ENCODE measurements around the gene RBFOX1.

DNA sequence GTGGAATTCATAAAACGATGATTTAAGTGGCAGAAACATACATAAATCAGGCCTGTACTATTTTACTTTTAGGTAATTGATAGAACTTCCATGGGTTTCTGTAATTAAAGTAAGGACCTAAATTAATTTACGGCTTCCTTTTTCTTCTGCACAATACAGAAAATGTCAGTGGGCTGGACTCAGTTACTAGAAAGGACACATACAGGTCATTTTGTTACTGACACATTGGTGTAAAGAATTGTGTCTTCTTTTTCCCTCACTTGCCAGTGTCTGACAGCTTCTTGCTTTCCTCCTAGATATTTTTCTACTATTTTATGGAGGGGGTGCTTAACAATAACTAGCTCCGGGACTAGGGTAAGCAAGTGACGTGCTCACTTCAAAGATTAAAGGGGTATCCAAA lies 304.8 kb downstream of the RBFOX1 start:
- TF ChIP-seq, protein P1, sequence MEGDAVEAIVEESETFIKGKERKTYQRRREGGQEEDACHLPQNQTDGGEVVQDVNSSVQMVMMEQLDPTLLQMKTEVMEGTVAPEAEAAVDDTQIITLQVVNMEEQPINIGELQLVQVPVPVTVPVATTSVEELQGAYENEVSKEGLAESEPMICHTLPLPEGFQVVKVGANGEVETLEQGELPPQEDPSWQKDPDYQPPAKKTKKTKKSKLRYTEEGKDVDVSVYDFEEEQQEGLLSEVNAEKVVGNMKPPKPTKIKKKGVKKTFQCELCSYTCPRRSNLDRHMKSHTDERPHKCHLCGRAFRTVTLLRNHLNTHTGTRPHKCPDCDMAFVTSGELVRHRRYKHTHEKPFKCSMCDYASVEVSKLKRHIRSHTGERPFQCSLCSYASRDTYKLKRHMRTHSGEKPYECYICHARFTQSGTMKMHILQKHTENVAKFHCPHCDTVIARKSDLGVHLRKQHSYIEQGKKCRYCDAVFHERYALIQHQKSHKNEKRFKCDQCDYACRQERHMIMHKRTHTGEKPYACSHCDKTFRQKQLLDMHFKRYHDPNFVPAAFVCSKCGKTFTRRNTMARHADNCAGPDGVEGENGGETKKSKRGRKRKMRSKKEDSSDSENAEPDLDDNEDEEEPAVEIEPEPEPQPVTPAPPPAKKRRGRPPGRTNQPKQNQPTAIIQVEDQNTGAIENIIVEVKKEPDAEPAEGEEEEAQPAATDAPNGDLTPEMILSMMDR (IDR thresholded peaks at IDR 0.05), result no peak
- TF ChIP-seq POLR2A (IDR thresholded peaks at IDR 0.05), result no peak
